ENCODE results near the gene TXNDC11. TPM values are rescaled to one million over a fixed set of nuclear protein-coding genes. Genes with fewer than 3 reads are reported as not detected.

The TXNDC11 gene
- total and polyA plus RNA-seq, 9 of the 15 experiments (the other 6 are each of a cell fraction or from before 2014, with no cell fraction given), result 0.66 to 32.6 (median 26.2) TPM

DNA sequence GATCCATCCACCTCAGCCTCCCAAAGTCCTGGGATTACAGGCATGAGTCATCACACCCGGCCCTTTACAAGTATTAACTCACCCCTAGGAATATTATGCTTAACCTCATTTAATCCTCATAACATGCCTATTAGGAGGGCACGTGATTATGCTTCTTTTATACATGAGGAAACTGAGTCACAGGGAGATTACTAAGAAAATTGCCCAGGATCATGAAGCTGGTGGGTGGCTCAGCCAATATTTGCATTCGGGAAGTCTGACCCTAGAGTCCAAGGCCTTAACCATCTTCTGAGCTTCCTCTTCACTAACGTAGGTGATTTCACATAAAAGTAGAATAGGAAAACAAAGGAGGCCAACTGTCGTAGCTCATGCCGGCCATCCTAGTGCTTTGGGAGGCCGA lies 93.4 kb downstream of the TXNDC11 start (continued):
- TF ChIP-seq, protein P1, sequence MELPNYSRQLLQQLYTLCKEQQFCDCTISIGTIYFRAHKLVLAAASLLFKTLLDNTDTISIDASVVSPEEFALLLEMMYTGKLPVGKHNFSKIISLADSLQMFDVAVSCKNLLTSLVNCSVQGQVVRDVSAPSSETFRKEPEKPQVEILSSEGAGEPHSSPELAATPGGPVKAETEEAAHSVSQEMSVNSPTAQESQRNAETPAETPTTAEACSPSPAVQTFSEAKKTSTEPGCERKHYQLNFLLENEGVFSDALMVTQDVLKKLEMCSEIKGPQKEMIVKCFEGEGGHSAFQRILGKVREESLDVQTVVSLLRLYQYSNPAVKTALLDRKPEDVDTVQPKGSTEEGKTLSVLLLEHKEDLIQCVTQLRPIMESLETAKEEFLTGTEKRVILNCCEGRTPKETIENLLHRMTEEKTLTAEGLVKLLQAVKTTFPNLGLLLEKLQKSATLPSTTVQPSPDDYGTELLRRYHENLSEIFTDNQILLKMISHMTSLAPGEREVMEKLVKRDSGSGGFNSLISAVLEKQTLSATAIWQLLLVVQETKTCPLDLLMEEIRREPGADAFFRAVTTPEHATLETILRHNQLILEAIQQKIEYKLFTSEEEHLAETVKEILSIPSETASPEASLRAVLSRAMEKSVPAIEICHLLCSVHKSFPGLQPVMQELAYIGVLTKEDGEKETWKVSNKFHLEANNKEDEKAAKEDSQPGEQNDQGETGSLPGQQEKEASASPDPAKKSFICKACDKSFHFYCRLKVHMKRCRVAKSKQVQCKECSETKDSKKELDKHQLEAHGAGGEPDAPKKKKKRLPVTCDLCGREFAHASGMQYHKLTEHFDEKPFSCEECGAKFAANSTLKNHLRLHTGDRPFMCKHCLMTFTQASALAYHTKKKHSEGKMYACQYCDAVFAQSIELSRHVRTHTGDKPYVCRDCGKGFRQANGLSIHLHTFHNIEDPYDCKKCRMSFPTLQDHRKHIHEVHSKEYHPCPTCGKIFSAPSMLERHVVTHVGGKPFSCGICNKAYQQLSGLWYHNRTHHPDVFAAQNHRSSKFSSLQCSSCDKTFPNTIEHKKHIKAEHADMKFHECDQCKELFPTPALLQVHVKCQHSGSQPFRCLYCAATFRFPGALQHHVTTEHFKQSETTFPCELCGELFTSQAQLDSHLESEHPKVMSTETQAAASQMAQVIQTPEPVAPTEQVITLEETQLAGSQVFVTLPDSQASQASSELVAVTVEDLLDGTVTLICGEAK (IDR thresholded peaks at IDR 0.05), result no peak
- TF ChIP-seq, protein P1 (CRISPR knock-in tag; IDR thresholded peaks at IDR 0.05), result no peak
- no peak for TF ChIP-seq NFATC3 (IDR thresholded peaks at IDR 0.05)
- TF ChIP-seq NCOA1 (IDR thresholded peaks at IDR 0.05; ENCODE audit: low read depth), result no peak
- TF ChIP-seq EZH2 (IDR thresholded peaks at IDR 0.05; ENCODE audit: borderline replicate concordance, low read depth, low read length), result no peak
- TF ChIP-seq, protein P2, sequence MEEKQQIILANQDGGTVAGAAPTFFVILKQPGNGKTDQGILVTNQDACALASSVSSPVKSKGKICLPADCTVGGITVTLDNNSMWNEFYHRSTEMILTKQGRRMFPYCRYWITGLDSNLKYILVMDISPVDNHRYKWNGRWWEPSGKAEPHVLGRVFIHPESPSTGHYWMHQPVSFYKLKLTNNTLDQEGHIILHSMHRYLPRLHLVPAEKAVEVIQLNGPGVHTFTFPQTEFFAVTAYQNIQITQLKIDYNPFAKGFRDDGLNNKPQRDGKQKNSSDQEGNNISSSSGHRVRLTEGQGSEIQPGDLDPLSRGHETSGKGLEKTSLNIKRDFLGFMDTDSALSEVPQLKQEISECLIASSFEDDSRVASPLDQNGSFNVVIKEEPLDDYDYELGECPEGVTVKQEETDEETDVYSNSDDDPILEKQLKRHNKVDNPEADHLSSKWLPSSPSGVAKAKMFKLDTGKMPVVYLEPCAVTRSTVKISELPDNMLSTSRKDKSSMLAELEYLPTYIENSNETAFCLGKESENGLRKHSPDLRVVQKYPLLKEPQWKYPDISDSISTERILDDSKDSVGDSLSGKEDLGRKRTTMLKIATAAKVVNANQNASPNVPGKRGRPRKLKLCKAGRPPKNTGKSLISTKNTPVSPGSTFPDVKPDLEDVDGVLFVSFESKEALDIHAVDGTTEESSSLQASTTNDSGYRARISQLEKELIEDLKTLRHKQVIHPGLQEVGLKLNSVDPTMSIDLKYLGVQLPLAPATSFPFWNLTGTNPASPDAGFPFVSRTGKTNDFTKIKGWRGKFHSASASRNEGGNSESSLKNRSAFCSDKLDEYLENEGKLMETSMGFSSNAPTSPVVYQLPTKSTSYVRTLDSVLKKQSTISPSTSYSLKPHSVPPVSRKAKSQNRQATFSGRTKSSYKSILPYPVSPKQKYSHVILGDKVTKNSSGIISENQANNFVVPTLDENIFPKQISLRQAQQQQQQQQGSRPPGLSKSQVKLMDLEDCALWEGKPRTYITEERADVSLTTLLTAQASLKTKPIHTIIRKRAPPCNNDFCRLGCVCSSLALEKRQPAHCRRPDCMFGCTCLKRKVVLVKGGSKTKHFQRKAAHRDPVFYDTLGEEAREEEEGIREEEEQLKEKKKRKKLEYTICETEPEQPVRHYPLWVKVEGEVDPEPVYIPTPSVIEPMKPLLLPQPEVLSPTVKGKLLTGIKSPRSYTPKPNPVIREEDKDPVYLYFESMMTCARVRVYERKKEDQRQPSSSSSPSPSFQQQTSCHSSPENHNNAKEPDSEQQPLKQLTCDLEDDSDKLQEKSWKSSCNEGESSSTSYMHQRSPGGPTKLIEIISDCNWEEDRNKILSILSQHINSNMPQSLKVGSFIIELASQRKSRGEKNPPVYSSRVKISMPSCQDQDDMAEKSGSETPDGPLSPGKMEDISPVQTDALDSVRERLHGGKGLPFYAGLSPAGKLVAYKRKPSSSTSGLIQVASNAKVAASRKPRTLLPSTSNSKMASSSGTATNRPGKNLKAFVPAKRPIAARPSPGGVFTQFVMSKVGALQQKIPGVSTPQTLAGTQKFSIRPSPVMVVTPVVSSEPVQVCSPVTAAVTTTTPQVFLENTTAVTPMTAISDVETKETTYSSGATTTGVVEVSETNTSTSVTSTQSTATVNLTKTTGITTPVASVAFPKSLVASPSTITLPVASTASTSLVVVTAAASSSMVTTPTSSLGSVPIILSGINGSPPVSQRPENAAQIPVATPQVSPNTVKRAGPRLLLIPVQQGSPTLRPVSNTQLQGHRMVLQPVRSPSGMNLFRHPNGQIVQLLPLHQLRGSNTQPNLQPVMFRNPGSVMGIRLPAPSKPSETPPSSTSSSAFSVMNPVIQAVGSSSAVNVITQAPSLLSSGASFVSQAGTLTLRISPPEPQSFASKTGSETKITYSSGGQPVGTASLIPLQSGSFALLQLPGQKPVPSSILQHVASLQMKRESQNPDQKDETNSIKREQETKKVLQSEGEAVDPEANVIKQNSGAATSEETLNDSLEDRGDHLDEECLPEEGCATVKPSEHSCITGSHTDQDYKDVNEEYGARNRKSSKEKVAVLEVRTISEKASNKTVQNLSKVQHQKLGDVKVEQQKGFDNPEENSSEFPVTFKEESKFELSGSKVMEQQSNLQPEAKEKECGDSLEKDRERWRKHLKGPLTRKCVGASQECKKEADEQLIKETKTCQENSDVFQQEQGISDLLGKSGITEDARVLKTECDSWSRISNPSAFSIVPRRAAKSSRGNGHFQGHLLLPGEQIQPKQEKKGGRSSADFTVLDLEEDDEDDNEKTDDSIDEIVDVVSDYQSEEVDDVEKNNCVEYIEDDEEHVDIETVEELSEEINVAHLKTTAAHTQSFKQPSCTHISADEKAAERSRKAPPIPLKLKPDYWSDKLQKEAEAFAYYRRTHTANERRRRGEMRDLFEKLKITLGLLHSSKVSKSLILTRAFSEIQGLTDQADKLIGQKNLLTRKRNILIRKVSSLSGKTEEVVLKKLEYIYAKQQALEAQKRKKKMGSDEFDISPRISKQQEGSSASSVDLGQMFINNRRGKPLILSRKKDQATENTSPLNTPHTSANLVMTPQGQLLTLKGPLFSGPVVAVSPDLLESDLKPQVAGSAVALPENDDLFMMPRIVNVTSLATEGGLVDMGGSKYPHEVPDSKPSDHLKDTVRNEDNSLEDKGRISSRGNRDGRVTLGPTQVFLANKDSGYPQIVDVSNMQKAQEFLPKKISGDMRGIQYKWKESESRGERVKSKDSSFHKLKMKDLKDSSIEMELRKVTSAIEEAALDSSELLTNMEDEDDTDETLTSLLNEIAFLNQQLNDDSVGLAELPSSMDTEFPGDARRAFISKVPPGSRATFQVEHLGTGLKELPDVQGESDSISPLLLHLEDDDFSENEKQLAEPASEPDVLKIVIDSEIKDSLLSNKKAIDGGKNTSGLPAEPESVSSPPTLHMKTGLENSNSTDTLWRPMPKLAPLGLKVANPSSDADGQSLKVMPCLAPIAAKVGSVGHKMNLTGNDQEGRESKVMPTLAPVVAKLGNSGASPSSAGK (IDR thresholded peaks at IDR 0.05), result no peak
- TF ChIP-seq ZNF79 (CRISPR knock-in tag; IDR thresholded peaks at IDR 0.05; ENCODE audit: low read depth), result no peak
